OCI-LY7 (cell line): ENCODE results near the gene RACGAP1. TPM values are rescaled to one million over a fixed set of nuclear protein-coding genes. Genes with fewer than 3 reads are reported as not detected.

Source experiments
- BruUV-seq: library from RNA; stranded (reverse); fragments of 400-500 nt; replicated peaks from 2 replicates; lab custom pipeline; 2021; lab: Mats Ljungman, UMichigan
- CTCF ChIA-PET: fragments of 300-600 bp; sonication (Branson Sonifier 250); formaldehyde crosslinking; loops from one replicate; lab custom pipeline; 2022; ENCODE audit warnings: antibody characterized with exemption; ENCODE audit not compliant: unreplicated experiment; lab: Charles Lee
- POLR2A ChIA-PET: fragments of 300-600 bp; sonication (Branson Sonifier 250); formaldehyde crosslinking; loops from one replicate; lab custom pipeline; 2022; ENCODE audit warnings: antibody characterized with exemption; lab: Charles Lee
- DNase-seq: peaks from one replicate; pipeline ENCODE4 v3.0.0-alpha.2; 2015; ENCODE audit warnings: low spot score
- H2AFZ ChIP-seq: fragments of 200-600 bp; sonication (generic), shearing (Covaris generic); 2 replicates; pipeline ENCODE4 v1.6.1; 2014; ENCODE audit warnings: mild to moderate bottlenecking, antibody characterized with exemption, low read length, moderate library complexity
- H3K27ac ChIP-seq: fragments of 200-600 bp; sonication (generic); 2 replicates; pipeline ENCODE4 v1.5.1; 2014; ENCODE audit warnings: mixed run types, low read depth, mild to moderate bottlenecking, moderate library complexity, low read length, inconsistent platforms; ENCODE audit not compliant: poor library complexity, severe bottlenecking
- H3K36me3 ChIP-seq: fragments of 200-600 bp; sonication (generic); 2 replicates; pipeline ENCODE4 v1.6.1; 2014; ENCODE audit warnings: mild to moderate bottlenecking, antibody characterized with exemption, low read length, moderate library complexity, mixed read lengths; ENCODE audit not compliant: insufficient read depth
- H3K4me1 ChIP-seq: fragments of 200-600 bp; sonication (generic); 2 replicates; pipeline ENCODE4 v1.5.1; 2014; ENCODE audit warnings: mild to moderate bottlenecking, low read length; ENCODE audit not compliant: insufficient read depth, poor library complexity, severe bottlenecking
- H3K4me2 ChIP-seq: fragments of 200-600 bp; sonication (generic); 2 replicates; pipeline ENCODE4 v1.6.1; 2014; ENCODE audit warnings: mild to moderate bottlenecking, low read length
- H3K4me3 ChIP-seq: fragments of 200-600 bp; sonication (generic); 2 replicates; pipeline ENCODE4 v1.5.1; 2014; ENCODE audit warnings: mild to moderate bottlenecking, low read depth, low read length; ENCODE audit not compliant: poor library complexity, severe bottlenecking
- H3K79me2 ChIP-seq: fragments of 200-600 bp; sonication (generic); 2 replicates; pipeline ENCODE4 v1.6.1; 2016; ENCODE audit warnings: low read depth, mild to moderate bottlenecking, low read length, moderate library complexity, mixed read lengths; ENCODE audit not compliant: insufficient read depth
- H3K9me2 ChIP-seq: fragments of 200-600 bp; sonication (generic); 2 replicates; pipeline ENCODE4 v1.6.1; 2016; ENCODE audit warnings: mild to moderate bottlenecking, low read length, mixed read lengths; ENCODE audit not compliant: insufficient read depth
- H3K9me3 ChIP-seq: fragments of 200-600 bp; sonication (generic); 2 replicates; pipeline ENCODE4 v1.6.1; 2014; ENCODE audit warnings: mild to moderate bottlenecking, mixed run types, low read length, mixed read lengths
- H4K20me1 ChIP-seq: fragments of 200-600 bp; sonication (generic); 2 replicates; pipeline ENCODE4 v1.6.1; 2014; ENCODE audit warnings: mild to moderate bottlenecking, antibody characterized with exemption, low read length, moderate library complexity, mixed read lengths; ENCODE audit not compliant: insufficient read depth
- EZH2phosphoT487 ChIP-seq: fragments of 200-600 bp; sonication (generic); IDR thresholded peaks from 2 replicates; pipeline ENCODE4 v1.6.1; 2018; ENCODE audit warnings: low read depth, borderline replicate concordance, mild to moderate bottlenecking, mixed run types, antibody characterized with exemption, low read length, moderate library complexity, mixed read lengths
- intact Hi-C: fragments of 100-400 bp; cut with micrococcal nuclease; formaldehyde crosslinking; loops from one replicate; pipeline ENCODE4 v1.10.0; 2022; ENCODE audit not compliant: unreplicated experiment
- total RNA-seq, 2 experiments: library from RNA; depleted of rRNA in 1 of 2; stranded (reverse); fragments of >200 nt in 1 of 2; shearing (Covaris generic) in 1 of 2; gene quantifications; 2 replicates each; pipeline ENCODE4 v1.2.3, GENCODE V29; 2014 to 2022
- TF ChIP-seq, protein P1 (sequence below): fragments of 200-600 bp; sonication (generic); conservative IDR thresholded peaks from 2 replicates; pipeline ENCODE4 v1.5.1; 2014; ENCODE audit warnings: mild to moderate bottlenecking, antibody characterized with exemption, low read length, moderate library complexity, mixed read lengths

RACGAP1 gene
- total RNA-seq, 2 experiments from 2014 or later: 69.6 to 104 TPM

DNA sequence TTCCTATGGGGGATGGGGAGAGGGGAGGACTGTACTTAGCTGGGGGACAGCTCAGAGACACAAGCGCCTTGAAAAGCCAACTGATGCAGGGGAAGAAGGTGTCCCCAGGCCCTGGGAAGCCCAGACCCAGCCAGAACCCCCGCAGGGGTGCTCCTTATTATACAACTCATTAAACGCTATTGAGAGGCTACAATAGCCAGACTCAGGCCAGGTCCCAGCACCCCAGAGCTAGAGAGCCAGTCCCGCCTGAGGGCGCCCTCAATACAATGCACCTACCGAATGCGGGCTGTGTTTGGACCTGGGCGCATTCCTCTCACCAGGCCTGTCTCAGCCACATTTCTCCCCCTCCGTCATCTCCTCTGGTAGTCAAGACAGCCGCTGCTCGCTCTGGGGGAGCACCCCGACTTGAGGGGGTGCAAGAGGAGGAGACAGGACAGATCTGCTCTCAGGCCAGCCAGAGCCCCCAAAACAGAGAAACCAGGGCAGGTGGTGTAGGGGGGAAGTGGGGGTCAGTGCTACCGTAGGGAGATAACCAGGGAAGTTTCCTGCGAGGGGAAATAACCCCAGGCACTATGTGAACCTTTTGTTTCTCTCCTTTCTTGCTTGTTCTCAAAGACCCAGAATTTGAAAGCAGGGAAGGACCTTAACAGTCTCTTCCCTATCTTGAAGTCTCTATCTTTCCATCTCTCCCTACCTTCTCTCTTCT, 26.0 kb upstream of the RACGAP1 start:
- TF ChIP-seq, protein P1, sequence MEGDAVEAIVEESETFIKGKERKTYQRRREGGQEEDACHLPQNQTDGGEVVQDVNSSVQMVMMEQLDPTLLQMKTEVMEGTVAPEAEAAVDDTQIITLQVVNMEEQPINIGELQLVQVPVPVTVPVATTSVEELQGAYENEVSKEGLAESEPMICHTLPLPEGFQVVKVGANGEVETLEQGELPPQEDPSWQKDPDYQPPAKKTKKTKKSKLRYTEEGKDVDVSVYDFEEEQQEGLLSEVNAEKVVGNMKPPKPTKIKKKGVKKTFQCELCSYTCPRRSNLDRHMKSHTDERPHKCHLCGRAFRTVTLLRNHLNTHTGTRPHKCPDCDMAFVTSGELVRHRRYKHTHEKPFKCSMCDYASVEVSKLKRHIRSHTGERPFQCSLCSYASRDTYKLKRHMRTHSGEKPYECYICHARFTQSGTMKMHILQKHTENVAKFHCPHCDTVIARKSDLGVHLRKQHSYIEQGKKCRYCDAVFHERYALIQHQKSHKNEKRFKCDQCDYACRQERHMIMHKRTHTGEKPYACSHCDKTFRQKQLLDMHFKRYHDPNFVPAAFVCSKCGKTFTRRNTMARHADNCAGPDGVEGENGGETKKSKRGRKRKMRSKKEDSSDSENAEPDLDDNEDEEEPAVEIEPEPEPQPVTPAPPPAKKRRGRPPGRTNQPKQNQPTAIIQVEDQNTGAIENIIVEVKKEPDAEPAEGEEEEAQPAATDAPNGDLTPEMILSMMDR: no peak
- TF ChIP-seq EZH2phosphoT487: no peak
- H3K36me3 ChIP-seq: no peaks in the 10 kb centered on the region
- ChIA-PET CTCF (no interaction called here), POLR2A (no interaction called here)
- no peaks in the 10 kb centered on the region for H4K20me1 ChIP-seq
- H3K79me2 ChIP-seq: no peaks in the 10 kb centered on the region
- H2AFZ ChIP-seq: no peak overlapping the region
- no peak overlapping the region for H3K27ac ChIP-seq
- no peak overlapping the region for H3K4me3 ChIP-seq
- H3K9me3 ChIP-seq: no peaks in the 10 kb centered on the region
- BruUV-seq: no TSS peak
- no peak for DNase-seq
- H3K4me1 ChIP-seq: peaks cover 21% of the 10 kb centered on the region
- H3K9me2 ChIP-seq: no peaks in the 10 kb centered on the region
- intact Hi-C loops: loop anchor here (10.0 kb wide), 1 partner anchor 186 kb away; no protein-coding TSS in a partner anchor
- H3K4me2 ChIP-seq: no peak overlapping the region

DNA sequence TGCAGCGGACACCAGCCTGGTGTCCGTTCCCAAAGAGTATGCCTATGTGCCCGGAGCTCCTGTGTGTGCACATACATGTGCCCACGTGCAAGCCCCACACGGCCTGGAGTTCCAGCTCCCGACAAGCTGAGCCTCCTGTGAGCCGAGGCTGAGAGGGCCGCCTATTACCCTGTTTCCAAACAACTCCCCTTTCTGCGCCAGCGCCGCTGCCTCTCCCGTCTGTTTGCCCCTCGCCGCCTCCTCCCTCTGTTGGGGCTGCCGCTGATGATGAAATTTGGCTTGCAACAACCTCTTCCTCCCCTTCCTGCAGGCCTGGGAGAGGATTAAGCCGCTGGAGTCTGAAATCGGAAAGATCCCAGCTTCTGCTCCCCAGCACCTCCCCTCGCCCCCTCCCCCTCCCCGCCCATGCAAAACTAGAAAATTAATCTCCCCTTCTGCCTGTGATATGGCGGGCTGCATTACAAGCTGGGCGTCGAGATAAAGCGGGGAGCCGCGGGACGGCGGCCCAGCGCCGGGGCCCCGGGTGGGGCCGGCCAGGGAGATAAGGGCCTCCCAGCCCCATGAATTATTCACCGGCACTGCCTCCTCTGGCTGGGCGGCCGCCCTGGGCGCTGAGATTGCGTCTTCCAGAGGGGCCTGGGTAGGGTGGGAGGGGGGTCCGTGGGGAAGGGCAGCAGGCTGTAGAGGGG, 25.3 kb upstream of the RACGAP1 start:
- TF ChIP-seq, protein P1: no peak
- TF ChIP-seq EZH2phosphoT487: no peak
- ChIA-PET POLR2A (interaction anchor here (0.6 to 1.2 kb wide), 2 partner anchors 13 to 81 kb away, joined by 3 read pairs; no protein-coding TSS in a partner anchor), CTCF (interaction anchor here (0.8 kb wide), 1 partner anchor 11 kb away, joined by 4 read pairs; no protein-coding TSS in a partner anchor)
- peaks cover 14% of the 10 kb centered on the region for H3K4me1 ChIP-seq
- H3K79me2 ChIP-seq: no peaks in the 10 kb centered on the region
- intact Hi-C loops: loop anchor here (10.0 kb wide), 1 partner anchor 186 kb away; no protein-coding TSS in a partner anchor
- H2AFZ ChIP-seq: no peak overlapping the region
- H3K4me2 ChIP-seq: no peak overlapping the region
- no peak for DNase-seq
- H3K9me3 ChIP-seq: no peaks in the 10 kb centered on the region
- no TSS peak for BruUV-seq
- no peaks in the 10 kb centered on the region for H3K36me3 ChIP-seq
- no peaks in the 10 kb centered on the region for H3K9me2 ChIP-seq
- H4K20me1 ChIP-seq: no peaks in the 10 kb centered on the region
- H3K27ac ChIP-seq: no peak overlapping the region
- H3K4me3 ChIP-seq: no peak overlapping the region
